Measurements from ENCODE around the gene ETNK2.

ETNK2 gene

DNA sequence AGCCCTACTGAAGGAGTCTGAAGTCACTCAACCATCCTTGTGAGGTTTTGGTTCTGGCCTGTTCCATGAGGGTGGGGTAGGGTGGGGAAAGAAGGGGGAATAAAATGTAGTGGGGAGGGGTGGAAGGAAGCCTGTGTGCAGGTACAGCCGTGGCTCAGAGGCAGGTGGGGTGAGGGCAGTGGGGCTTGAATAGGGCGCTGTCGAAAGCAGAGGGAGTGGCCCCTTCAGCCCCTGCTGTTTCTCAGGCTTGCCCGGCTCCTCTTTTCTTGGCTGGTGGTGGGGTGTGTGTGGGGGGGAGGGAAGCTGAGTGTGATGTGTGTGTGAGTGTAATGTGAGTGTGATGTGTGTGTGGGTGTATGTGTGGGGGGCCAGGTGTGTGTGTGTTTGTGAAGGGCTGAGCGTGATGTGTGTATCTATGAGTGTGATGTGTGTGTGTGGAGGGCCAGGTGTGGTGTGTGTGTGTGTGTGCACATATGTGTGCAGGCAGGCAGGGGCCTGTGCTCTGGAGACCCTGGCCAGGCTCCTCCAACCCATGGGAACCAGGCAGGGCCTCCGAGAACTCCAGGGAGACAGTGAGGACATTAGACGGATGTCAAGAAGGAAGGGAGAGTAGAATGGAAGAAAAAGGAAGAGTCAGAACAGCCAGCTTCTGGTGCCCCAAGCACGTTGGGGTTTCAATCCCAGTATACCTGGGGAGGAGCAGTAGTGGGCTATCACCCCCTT lies 69.9 kb downstream of the ETNK2 start:
- Mint-ChIP-seq H3K27ac (ENCODE audit: low read depth) (peak overlapping the region; percentile 7), H3K27me3 (peaks cover 14% of the 10 kb centered on the region), H3K4me3 (no peak overlapping the region), H3K9me3 (no peaks in the 10 kb centered on the region), H3K36me3 (ENCODE audit: insufficient read depth) (no peaks in the 10 kb centered on the region), H3K4me1 (peaks cover 13% of the 10 kb centered on the region)
- ATAC-seq (replicated peaks; ENCODE audit: extremely low read depth, poor library complexity, severe bottlenecking) (no peak), DNase-seq (ENCODE audit: low spot score in 2 of 2) (no peak)

DNA sequence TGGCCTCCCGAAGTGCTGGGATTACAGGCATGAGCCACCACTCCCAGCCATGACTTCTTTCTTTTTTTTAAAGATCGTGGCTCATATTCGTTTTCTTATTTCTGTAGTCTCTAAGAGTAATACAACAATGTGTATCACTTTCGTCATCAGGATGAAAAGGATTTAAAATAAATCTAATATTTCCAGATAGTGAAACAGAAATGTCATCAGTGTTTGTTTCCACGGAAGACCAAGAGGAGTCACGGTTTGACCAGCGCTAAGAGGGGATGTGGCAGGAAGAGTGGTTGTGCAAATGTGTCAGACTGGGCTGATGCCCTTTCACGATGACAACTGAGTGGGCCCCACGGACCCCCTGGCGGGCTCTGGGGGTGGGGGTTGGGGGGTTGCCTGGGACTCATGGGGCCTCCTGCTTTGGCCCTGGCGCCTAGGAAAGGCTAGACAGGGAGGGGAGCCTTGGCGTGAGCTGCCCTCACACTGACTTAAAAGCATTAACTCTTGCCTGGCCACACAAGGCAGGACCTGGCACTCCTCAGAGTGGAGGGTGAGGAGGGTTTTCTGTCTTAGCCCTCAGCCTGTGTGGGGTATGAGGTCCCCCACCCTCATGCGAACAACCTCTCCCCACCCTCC lies 70.6 kb downstream of the ETNK2 start:
- H3K4me3 Mint-ChIP-seq: no peak overlapping the region
- H3K4me1 Mint-ChIP-seq: peaks cover 16% of the 10 kb centered on the region
- H3K36me3 Mint-ChIP-seq (ENCODE audit: insufficient read depth): no peaks in the 10 kb centered on the region

More for the DNA sequence above, 70.6 kb downstream of the ETNK2 start:
- no peak for DNase-seq (ENCODE audit: low spot score in 2 of 2)
- H3K27me3 Mint-ChIP-seq: peaks cover 21% of the 10 kb centered on the region
- no peak for ATAC-seq (replicated peaks; ENCODE audit: extremely low read depth, poor library complexity, severe bottlenecking)
- H3K27ac Mint-ChIP-seq (ENCODE audit: low read depth): peak overlapping the region; percentile 73
- H3K9me3 Mint-ChIP-seq: no peaks in the 10 kb centered on the region
